Measurements from ENCODE around the gene PTPRN2. TPM values are rescaled to one million over a fixed set of nuclear protein-coding genes. Genes with fewer than 3 reads are reported as not detected.

Gene PTPRN2
- total RNA-seq, 1 donor from 2014 or later, result 11.4 TPM

DNA sequence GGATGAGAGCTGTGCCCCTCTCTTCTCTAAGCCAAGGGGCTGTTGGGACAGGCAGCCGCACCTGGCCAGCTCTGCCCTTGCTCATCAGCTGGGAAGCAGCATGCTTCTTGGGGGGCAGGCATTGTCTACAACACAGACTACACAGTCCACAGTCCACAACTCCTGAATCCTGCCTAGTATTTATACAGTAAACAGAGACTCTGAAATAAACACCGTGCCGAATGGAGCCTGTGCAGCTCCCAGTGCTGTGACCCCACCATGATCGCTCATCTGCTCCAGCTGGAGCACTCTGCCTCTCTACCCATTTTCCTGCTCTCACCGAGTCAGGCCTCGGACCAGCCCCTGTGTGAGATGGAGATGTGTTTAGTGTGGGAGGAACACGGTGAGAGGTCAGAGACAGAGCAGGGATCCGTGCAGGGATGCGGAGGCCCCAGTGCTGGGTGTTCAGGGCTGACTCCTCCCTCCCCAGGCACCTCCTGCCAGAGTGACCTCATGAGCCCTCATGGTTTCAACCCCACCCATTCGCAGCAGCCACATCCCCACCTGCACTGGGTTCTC lies 642.8 kb downstream of the PTPRN2 start:
- no peaks in the 10 kb centered on the region for H3K27me3 Mint-ChIP-seq
- peaks cover 15% of the 10 kb centered on the region for H3K9me3 Mint-ChIP-seq (ENCODE audit: low read depth)
- H3K4me1 Mint-ChIP-seq (ENCODE audit: low read depth), result no peaks in the 10 kb centered on the region
- no peak overlapping the region for H3K27ac Mint-ChIP-seq
- peaks cover 3% of the 10 kb centered on the region for H3K36me3 Mint-ChIP-seq (ENCODE audit: insufficient read depth)
- TF ChIP-seq, protein P1, sequence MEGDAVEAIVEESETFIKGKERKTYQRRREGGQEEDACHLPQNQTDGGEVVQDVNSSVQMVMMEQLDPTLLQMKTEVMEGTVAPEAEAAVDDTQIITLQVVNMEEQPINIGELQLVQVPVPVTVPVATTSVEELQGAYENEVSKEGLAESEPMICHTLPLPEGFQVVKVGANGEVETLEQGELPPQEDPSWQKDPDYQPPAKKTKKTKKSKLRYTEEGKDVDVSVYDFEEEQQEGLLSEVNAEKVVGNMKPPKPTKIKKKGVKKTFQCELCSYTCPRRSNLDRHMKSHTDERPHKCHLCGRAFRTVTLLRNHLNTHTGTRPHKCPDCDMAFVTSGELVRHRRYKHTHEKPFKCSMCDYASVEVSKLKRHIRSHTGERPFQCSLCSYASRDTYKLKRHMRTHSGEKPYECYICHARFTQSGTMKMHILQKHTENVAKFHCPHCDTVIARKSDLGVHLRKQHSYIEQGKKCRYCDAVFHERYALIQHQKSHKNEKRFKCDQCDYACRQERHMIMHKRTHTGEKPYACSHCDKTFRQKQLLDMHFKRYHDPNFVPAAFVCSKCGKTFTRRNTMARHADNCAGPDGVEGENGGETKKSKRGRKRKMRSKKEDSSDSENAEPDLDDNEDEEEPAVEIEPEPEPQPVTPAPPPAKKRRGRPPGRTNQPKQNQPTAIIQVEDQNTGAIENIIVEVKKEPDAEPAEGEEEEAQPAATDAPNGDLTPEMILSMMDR (IDR thresholded peaks at IDR 0.05; ENCODE audit: unreplicated experiment), result no peak
- DNase-seq (ENCODE audit: low spot score, unreplicated experiment), result no peak
- no peak overlapping the region for H3K4me3 Mint-ChIP-seq (ENCODE audit: low read depth)

DNA sequence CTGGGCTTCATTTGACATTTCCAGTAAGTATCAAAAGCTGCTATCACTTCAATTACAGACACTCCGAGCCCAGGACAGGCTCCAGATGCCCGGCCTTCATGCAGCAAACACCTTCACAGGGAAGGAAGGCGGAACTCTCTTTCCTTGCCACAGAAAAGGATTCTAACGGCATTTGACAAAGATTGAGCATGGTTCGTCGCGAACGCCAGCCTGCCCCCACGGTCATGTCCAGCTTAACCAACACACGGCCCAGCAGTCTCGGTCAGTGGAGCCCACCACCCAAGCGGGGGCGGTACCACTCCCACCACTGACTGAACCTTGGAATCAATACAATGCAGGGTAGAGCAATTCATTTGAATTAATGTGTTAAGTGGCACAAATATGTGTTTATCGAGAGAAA lies 643.6 kb downstream of the PTPRN2 start:
- DNase-seq (ENCODE audit: low spot score, unreplicated experiment), result no peak
- Mint-ChIP-seq H3K36me3 (ENCODE audit: insufficient read depth) (peaks cover 3% of the 10 kb centered on the region), H3K4me3 (ENCODE audit: low read depth) (no peak overlapping the region), H3K27ac (no peak overlapping the region), H3K27me3 (no peaks in the 10 kb centered on the region), H3K4me1 (ENCODE audit: low read depth) (no peaks in the 10 kb centered on the region), H3K9me3 (ENCODE audit: low read depth) (peaks cover 15% of the 10 kb centered on the region)
- TF ChIP-seq, protein P1 (IDR thresholded peaks at IDR 0.05; ENCODE audit: unreplicated experiment), result no peak

DNA sequence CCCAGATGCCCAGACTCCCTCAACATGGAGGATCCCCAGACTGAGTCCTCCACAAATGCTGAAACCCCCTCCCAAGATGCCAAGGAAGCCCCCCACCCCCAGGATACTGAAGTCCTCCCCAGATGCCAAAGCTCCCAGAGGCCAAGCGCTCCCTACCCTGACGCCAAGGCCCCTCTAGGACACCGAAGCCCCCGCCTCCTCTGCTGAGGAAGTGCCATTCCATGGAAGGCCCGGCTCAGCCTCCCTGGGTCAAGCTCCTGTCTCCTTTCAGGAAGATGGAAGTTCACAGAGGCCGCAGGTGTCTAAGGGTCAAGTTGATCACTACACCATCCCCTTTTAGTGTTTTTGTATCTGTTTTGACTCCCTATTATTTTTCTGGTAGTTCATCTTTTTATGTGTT lies 644.1 kb downstream of the PTPRN2 start:
- no peak overlapping the region for H3K27ac Mint-ChIP-seq
- H3K4me3 Mint-ChIP-seq (ENCODE audit: low read depth), result no peak overlapping the region
- no peak for DNase-seq (ENCODE audit: low spot score, unreplicated experiment)
- peaks cover 3% of the 10 kb centered on the region for H3K36me3 Mint-ChIP-seq (ENCODE audit: insufficient read depth)
- peaks cover 15% of the 10 kb centered on the region for H3K9me3 Mint-ChIP-seq (ENCODE audit: low read depth)
- TF ChIP-seq, protein P1 (IDR thresholded peaks at IDR 0.05; ENCODE audit: unreplicated experiment), result no peak
- H3K27me3 Mint-ChIP-seq, result no peaks in the 10 kb centered on the region
- no peaks in the 10 kb centered on the region for H3K4me1 Mint-ChIP-seq (ENCODE audit: low read depth)

DNA sequence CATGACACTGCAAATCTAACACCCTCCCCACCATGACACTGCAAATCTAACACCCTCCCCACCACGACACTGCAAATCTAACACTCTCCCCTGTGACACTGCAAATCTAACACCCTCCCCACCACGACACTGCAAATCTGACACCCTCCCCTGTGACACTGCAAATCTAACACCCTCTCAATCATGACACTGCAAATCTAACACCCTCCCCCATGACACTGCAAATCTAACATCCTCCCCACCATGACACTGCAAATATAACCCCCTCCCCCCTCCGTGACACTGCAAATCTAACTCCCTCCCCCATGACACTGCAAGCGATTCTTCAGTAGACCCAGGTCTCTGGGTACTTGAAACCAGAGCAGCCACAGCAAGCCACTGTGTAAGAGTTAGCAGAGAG lies 646.4 kb downstream of the PTPRN2 start:
- H3K36me3 Mint-ChIP-seq (ENCODE audit: insufficient read depth), result no peaks in the 10 kb centered on the region

DNA sequence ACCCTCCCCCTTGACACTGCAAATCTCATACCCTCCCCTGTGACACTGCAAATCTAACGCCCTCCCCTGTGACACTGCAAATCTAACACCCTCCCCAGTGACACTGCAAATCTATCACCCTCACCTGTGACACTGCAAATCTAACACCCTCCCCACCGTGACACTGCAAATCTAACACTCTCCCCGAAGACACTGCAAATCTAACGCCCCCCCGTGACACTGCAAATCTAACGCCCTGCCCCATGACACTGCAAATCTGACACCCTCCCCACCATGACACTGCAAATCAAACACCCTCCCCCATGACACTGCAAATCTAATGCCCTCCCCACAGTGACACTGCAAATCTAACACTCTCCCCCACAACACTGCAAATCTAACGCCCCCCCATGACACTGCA lies 647.1 kb downstream of the PTPRN2 start:
- Mint-ChIP-seq H3K9me3 (ENCODE audit: low read depth) (no peaks in the 10 kb centered on the region), H3K4me3 (ENCODE audit: low read depth) (no peak overlapping the region), H3K27ac (no peak overlapping the region), H3K4me1 (ENCODE audit: low read depth) (no peaks in the 10 kb centered on the region), H3K36me3 (ENCODE audit: insufficient read depth) (no peaks in the 10 kb centered on the region), H3K27me3 (peaks cover under 1% of the 10 kb centered on the region)
- TF ChIP-seq, protein P1 (IDR thresholded peaks at IDR 0.05; ENCODE audit: unreplicated experiment), result no peak
- no peak for DNase-seq (ENCODE audit: low spot score, unreplicated experiment)

More for the DNA sequence above, 646.4 kb downstream of the PTPRN2 start:
- Mint-ChIP-seq H3K4me3 (ENCODE audit: low read depth) (no peak overlapping the region), H3K27me3 (no peaks in the 10 kb centered on the region), H3K4me1 (ENCODE audit: low read depth) (no peaks in the 10 kb centered on the region), H3K9me3 (ENCODE audit: low read depth) (no peaks in the 10 kb centered on the region), H3K27ac (no peak overlapping the region)
- TF ChIP-seq, protein P1 (IDR thresholded peaks at IDR 0.05; ENCODE audit: unreplicated experiment), result no peak
- DNase-seq (ENCODE audit: low spot score, unreplicated experiment), result no peak
